HepG2 (cell line): Measurements from ENCODE around the gene FURIN. TPM values are rescaled to one million over a fixed set of nuclear protein-coding genes. Genes with fewer than 3 reads are reported as not detected.

Experiments
- ATAC-seq: fragments of 200-7000 bp; cut with Tn5 transposase; 3 replicates; pipeline ENCODE4 v1.9.1; 2020; ENCODE audit warnings: mild to moderate bottlenecking, moderate library complexity
- BruUV-seq: library from RNA; stranded (reverse); fragments of 400-500 nt; replicated peaks from 2 replicates; lab custom pipeline; 2021; lab: Mats Ljungman, UMichigan
- CTCF ChIA-PET: fragments of 300-600 bp; formaldehyde crosslinking; extraction: SDS; loops from one replicate; lab custom pipeline; 2021; ENCODE audit warnings: low total read pairs, inconsistent platforms, low intra/inter-chr PET ratio; lab: Yijun Ruan, JAX
- POLR2A ChIA-PET: fragments of 350-600 bp; sonication (Branson Sonifier 250); formaldehyde crosslinking; loops from one replicate; lab custom pipeline; 2020; ENCODE audit warnings: antibody characterized with exemption, inconsistent platforms; lab: Yijun Ruan, JAX
- DNase-seq: peaks from one replicate; pipeline ENCODE4 v3.0.0-alpha.2; 2015; ENCODE audit warnings: low spot score
- FAIRE-seq: peaks from 3 replicates; lab custom pipeline; 2011; peaks lifted over from hg19 to GRCh38; lab: Jason Lieb, UNC
- H2AFZ ChIP-seq: one replicate; pipeline ENCODE4 v1.6.1; 2011; ENCODE audit warnings: low read length, inconsistent platforms
- H3K27ac ChIP-seq: fragments of 300-600 bp; 3 replicates; pipeline ENCODE4 v1.8.0; 2011; ENCODE audit warnings: mixed run types, mild to moderate bottlenecking, mixed read lengths, low read length, inconsistent platforms; ENCODE audit not compliant: insufficient read depth; ENCODE audit errors: extremely low read length
- H3K27me3 ChIP-seq, 2 experiments: fragments of 200-600 bp in 1 of 2; 2 replicates in 1 of 2; 3 replicates in 1 of 2; pipeline versions ENCODE4 v1.6.0 to v1.8.0; 2011; ENCODE audit warnings: low read length in 2 of 2, mild to moderate bottlenecking in 2 of 2, moderate library complexity in 2 of 2, inconsistent platforms in 1 of 2; ENCODE audit not compliant: insufficient read depth in 2 of 2, control insufficient read depth in 1 of 2
- H3K36me3 ChIP-seq, 2 experiments: fragments of 200-600 bp in 1 of 2; replicated peaks in 1 of 2; 2 replicates in 1 of 2; 3 replicates in 1 of 2; pipeline versions ENCODE4 v1.5.1 to v1.8.0; 2011; ENCODE audit warnings: low read length in 2 of 2, inconsistent platforms in 1 of 2; ENCODE audit not compliant: insufficient read depth in 2 of 2, control insufficient read depth in 1 of 2
- H3K4me1 ChIP-seq: 2 replicates; pipeline ENCODE4 v1.5.1; 2012; ENCODE audit warnings: low read length, inconsistent platforms; ENCODE audit not compliant: insufficient read depth
- H3K4me2 ChIP-seq: 2 replicates; pipeline ENCODE4 v1.6.0; 2011; ENCODE audit warnings: low read depth, low read length, inconsistent platforms
- H3K4me3 ChIP-seq, 3 experiments: fragments of 200-600 bp in 1 of 3; sonication (generic), shearing (Covaris generic) in 1 of 3; replicated peaks in 1 of 3; 2 replicates each; pipeline ENCODE4 v1.5.1; 2011 to 2016; ENCODE audit warnings: low read length in 3 of 3, inconsistent platforms in 2 of 3, low read depth in 2 of 3, mild to moderate bottlenecking in 2 of 3, control low read depth in 1 of 3, mixed read lengths in 1 of 3; ENCODE audit not compliant: insufficient read depth in 1 of 3
- H3K79me2 ChIP-seq: one replicate; pipeline ENCODE4 v1.6.1; 2011; ENCODE audit warnings: low read length, inconsistent platforms; ENCODE audit not compliant: insufficient read depth
- H3K9ac ChIP-seq: 2 replicates; pipeline ENCODE4 v1.6.0; 2011; ENCODE audit warnings: mild to moderate bottlenecking, low read depth, low read length, inconsistent platforms; ENCODE audit not compliant: insufficient read depth
- H3K9me3 ChIP-seq: 2 replicates; pipeline ENCODE4 v1.5.1; 2012; ENCODE audit warnings: mild to moderate bottlenecking, low read length
- H4K20me1 ChIP-seq: 2 replicates; pipeline ENCODE4 v1.6.0; 2011; ENCODE audit warnings: inconsistent platforms, mild to moderate bottlenecking, low read length, moderate library complexity; ENCODE audit not compliant: insufficient read depth
- CBX5 ChIP-seq: sonication (generic); formaldehyde crosslinking; IDR thresholded peaks from 2 replicates; pipeline ENCODE4 v1.4.0; 2020; ENCODE audit warnings: missing genetic modification reagents, borderline replicate concordance
- GATAD2A ChIP-seq: IDR thresholded peaks from 2 replicates; pipeline ENCODE4 v1.6.1; 2016
- RNF2 ChIP-seq: fragments of 450-650 bp; conservative IDR thresholded peaks from 2 replicates; pipeline ENCODE4 v1.6.1; 2016; ENCODE audit warnings: low read depth
- RXRA ChIP-seq: sonication (generic); formaldehyde crosslinking; IDR thresholded peaks from 2 replicates; pipeline ENCODE4 v1.5.1; 2020; ENCODE audit warnings: missing genetic modification reagents
- SOX13 ChIP-seq, 3 experiments: fragments of 450-650 bp in 1 of 3; sonication (generic) in 1 of 3; formaldehyde crosslinking in 1 of 3; IDR thresholded peaks in 2 of 3; conservative IDR thresholded peaks in 1 of 3; 2 replicates each; pipeline versions ENCODE4 v1.5.0 to v1.6.1; 2016 to 2020; ENCODE audit warnings: antibody characterized with exemption in 1 of 3, mild to moderate bottlenecking in 1 of 3, missing compliant biosample characterization in 1 of 3, missing genetic modification reagents in 1 of 3, moderate library complexity in 1 of 3
- ZBTB7B ChIP-seq: sonication (generic); formaldehyde crosslinking; IDR thresholded peaks from 2 replicates; pipeline ENCODE4 v1.4.0; 2020; ENCODE audit warnings: missing genetic modification reagents
- ZNF724P ChIP-seq: sonication (generic); formaldehyde crosslinking; IDR thresholded peaks from 2 replicates; pipeline ENCODE4 v1.8.0; 2022; ENCODE audit warnings: missing genetic modification reagents, borderline replicate concordance
- WGBS: methylation state at CpG from one replicate; pipeline ENCODE4 v1.1.6; 2017; ENCODE audit warnings: low lambda C conversion rate; 5-methylcytosine and 5-hydroxymethylcytosine counted together
- in situ Hi-C: cut with HindIII; loops from 2 replicates; pipeline ENCODE4 v1.10.0; 2017; ENCODE audit warnings: low pct_unique_long_range_greater_than_20kb; ENCODE audit not compliant: extremely low pct_ligation_motif_present
- intact Hi-C: fragments of 100-400 bp; cut with micrococcal nuclease; formaldehyde crosslinking; loops from one replicate; pipeline ENCODE4 v1.10.0; 2022; ENCODE audit not compliant: unreplicated experiment
- polyA plus RNA-seq, 8 experiments: library from polyadenylated mRNA; depleted of rRNA in 3 of 8; stranded (reverse) in 7 of 8; unstranded in 1 of 8; fragments of >200 nt; fragmentation: Illumina TruSeq in 4 of 8; extraction: Trizol in 4 of 8; gene quantifications; 2 replicates each; pipeline versions ENCODE4 v1.2.1 to v1.2.3, GENCODE V29; 2011 to 2016; ENCODE audit warnings: low read depth in 4 of 8, missing spikeins in 1 of 8, mixed read lengths in 1 of 8; ENCODE audit not compliant: insufficient read depth in 1 of 8
- total RNA-seq, 5 experiments: library from RNA; depleted of rRNA; stranded (reverse); fragments of >200 nt; fragmentation: Illumina TruSeq; extraction: Trizol; gene quantifications; 2 replicates each; pipeline ENCODE4 v1.2.3, GENCODE V29; 2016; ENCODE audit warnings: low read depth in 1 of 5
- TF ChIP-seq, protein P1 (sequence below): sonication (generic); formaldehyde crosslinking; IDR thresholded peaks from 2 replicates; pipeline ENCODE4 v1.4.0; 2020; ENCODE audit warnings: missing genetic modification reagents, borderline replicate concordance
- TF ChIP-seq, protein P2 (sequence below): sonication (generic); formaldehyde crosslinking; IDR thresholded peaks from 2 replicates; pipeline ENCODE4 v1.4.0; 2020; ENCODE audit warnings: missing genetic modification reagents
- TF ChIP-seq, protein P3 (sequence below): IDR thresholded peaks from 2 replicates; pipeline ENCODE4 v1.6.1; 2016; ENCODE audit warnings: low read depth, borderline replicate concordance
- TF ChIP-seq, protein P4 (sequence below): sonication (generic); formaldehyde crosslinking; IDR thresholded peaks from 2 replicates; pipeline ENCODE4 v1.4.0; 2020; ENCODE audit warnings: missing genetic modification reagents

The FURIN gene
- total and polyA plus RNA-seq, 2 of the 13 experiments (the other 11 are each of a cell fraction or from before 2014, with no cell fraction given), result 15.2 to 17.4 TPM

DNA sequence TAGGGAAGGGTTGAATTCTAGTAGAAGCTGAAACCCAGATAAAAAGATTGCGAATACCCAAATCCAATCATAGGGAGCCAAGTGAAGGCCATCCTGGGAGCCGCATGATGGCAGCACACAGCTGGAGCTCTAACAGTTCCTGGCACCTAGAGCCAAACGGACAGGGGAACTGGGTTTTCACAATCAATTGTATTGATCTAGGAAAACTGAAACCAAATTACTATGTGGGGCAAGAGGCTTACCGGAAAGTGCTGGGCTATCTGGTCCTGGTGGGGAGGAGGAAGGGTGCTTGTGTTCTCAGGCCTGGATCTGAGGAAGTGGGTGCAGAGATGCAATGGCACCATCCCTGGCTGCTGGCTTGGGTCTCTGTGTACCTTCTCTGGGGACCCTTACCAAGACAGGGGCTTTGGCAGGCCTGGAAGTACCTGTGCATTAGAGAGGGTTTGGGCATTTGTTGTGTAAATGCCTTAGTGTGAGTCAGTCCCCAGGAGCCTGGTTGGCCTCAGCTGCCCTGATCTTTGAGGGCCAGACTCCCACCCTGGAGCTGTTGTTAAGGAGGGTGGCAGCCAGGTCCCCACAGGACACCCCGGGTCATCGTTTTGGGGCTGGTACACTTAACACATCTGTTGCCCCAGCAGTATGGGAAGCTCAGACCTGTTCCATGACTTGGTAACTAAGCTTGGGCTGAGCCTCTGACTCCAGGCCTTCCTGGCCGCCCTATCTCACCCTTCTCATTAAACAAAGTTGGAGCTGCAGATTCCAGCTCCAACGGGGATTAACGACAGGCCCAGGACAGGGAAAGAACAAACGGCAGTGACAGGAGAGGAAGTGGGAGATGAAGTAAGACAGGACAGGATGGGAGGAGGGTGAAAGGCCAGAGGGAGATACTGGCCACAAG is 8.9 kb upstream of the FURIN start (continued):
- TF ChIP-seq, protein P1, sequence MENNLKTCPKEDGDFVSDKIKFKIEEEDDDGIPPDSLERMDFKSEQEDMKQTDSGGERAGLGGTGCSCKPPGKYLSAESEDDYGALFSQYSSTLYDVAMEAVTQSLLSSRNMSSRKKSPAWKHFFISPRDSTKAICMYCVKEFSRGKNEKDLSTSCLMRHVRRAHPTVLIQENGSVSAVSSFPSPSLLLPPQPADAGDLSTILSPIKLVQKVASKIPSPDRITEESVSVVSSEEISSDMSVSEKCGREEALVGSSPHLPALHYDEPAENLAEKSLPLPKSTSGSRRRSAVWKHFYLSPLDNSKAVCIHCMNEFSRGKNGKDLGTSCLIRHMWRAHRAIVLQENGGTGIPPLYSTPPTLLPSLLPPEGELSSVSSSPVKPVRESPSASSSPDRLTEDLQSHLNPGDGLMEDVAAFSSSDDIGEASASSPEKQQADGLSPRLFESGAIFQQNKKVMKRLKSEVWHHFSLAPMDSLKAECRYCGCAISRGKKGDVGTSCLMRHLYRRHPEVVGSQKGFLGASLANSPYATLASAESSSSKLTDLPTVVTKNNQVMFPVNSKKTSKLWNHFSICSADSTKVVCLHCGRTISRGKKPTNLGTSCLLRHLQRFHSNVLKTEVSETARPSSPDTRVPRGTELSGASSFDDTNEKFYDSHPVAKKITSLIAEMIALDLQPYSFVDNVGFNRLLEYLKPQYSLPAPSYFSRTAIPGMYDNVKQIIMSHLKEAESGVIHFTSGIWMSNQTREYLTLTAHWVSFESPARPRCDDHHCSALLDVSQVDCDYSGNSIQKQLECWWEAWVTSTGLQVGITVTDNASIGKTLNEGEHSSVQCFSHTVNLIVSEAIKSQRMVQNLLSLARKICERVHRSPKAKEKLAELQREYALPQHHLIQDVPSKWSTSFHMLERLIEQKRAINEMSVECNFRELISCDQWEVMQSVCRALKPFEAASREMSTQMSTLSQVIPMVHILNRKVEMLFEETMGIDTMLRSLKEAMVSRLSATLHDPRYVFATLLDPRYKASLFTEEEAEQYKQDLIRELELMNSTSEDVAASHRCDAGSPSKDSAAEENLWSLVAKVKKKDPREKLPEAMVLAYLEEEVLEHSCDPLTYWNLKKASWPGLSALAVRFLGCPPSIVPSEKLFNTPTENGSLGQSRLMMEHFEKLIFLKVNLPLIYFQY (CRISPR knock-in tag), result peak; percentile 43; the same call in 1 of the 2 replicates
- TF ChIP-seq SOX13 (IDR thresholded peaks at IDR 0.05) (no peak), SOX13 (CRISPR knock-in tag; conservative IDR thresholded peaks at IDR 0.05 in 1 of 2, IDR thresholded peaks at IDR 0.05 in 1 of 2) (peak in 1 of 2 experiments; percentile 37; a peak in 1 of 4 replicates)

DNA sequence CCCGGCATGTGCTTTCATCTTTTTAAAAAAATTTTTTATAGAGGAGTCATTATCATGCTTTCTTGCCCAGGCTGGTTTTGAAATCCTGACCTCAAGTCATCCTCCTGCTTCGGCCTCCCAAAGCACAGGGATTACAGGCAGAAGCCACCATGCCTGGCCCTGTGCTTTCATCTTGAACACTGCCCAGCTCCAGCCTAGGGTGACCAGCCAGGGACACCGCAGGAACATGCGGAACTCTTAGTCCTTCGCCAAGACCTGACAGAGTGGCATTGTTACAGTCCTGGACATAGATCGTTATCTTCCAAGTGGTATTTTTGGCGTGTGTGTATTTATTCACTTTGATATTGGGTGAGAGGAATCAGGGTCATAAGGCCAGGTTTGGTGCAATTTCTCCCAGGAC is 7.9 kb upstream of the FURIN start:
- POLR2A ChIA-PET, result interaction anchor here (1.1 to 3.6 kb wide), 7 partner anchors 10 to 74 kb away, joined by 4 to 65 read pairs (median 6); partner anchors contain the start of genes FES, HDDC3, MAN2A2 and UNC45A
- H3K27me3 ChIP-seq, result peaks cover 0 to 13% of the 10 kb centered on the region in 2 experiments; a peak in 1 of 5 replicates
- CTCF ChIA-PET, result no interaction called here
- no peaks in the 10 kb centered on the region for H3K9me3 ChIP-seq
- in situ Hi-C loops (no loop called here), intact Hi-C loops (no loop called here)
- H3K36me3 ChIP-seq, result no peaks in the 10 kb centered on the region
- BruUV-seq, result no TSS peak
- no peak overlapping the region for H2AFZ ChIP-seq
- H3K4me2 ChIP-seq, result peak overlapping the region; percentile 69
- peak; percentile 12 for FAIRE-seq
- H3K4me1 ChIP-seq, result peaks cover 83% of the 10 kb centered on the region
- peak overlapping the region; percentile 8; the same call in 1 of the 2 replicates for H3K9ac ChIP-seq
- peak; percentile 80 for DNase-seq
- no peaks in the 10 kb centered on the region for H3K79me2 ChIP-seq
- no peak overlapping the region for H3K27ac ChIP-seq
- 2% methylated on average over 7 of the region's 7 CpGs for WGBS
- 0 out of 2 replicates have a peak, but pooled peaks cover 2% of the 10 kb centered on the region for H4K20me1 ChIP-seq
- H3K4me3 ChIP-seq, result peak overlapping the region in 1 of 3 experiments; percentile 14; a peak in 1 of 6 replicates
- peak; percentile 59 for ATAC-seq
- TF ChIP-seq CBX5 (no peak), RNF2 (no peak), RXRA (CRISPR knock-in tag) (peak; percentile 51; the same call in 1 of the 2 replicates), GATAD2A (CRISPR knock-in tag) (peak; percentile 34; the same call in 1 of the 2 replicates), ZBTB7B (CRISPR knock-in tag) (no peak), SOX13 (IDR thresholded peaks at IDR 0.05) (no peak), SOX13 (CRISPR knock-in tag; conservative IDR thresholded peaks at IDR 0.05 in 1 of 2, IDR thresholded peaks at IDR 0.05 in 1 of 2) (peak in 1 of 2 experiments; percentile 76; a peak in 2 of 4 replicates), ZNF724P (CRISPR knock-in tag) (0 out of 2 replicates have a peak, but pooled peaks have one; percentile 56)
- TF ChIP-seq, protein P2, sequence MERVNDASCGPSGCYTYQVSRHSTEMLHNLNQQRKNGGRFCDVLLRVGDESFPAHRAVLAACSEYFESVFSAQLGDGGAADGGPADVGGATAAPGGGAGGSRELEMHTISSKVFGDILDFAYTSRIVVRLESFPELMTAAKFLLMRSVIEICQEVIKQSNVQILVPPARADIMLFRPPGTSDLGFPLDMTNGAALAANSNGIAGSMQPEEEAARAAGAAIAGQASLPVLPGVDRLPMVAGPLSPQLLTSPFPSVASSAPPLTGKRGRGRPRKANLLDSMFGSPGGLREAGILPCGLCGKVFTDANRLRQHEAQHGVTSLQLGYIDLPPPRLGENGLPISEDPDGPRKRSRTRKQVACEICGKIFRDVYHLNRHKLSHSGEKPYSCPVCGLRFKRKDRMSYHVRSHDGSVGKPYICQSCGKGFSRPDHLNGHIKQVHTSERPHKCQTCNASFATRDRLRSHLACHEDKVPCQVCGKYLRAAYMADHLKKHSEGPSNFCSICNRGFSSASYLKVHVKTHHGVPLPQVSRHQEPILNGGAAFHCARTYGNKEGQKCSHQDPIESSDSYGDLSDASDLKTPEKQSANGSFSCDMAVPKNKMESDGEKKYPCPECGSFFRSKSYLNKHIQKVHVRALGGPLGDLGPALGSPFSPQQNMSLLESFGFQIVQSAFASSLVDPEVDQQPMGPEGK (CRISPR knock-in tag), result 0 out of 2 replicates have a peak, but pooled peaks have one; percentile 15
- TF ChIP-seq, protein P3, sequence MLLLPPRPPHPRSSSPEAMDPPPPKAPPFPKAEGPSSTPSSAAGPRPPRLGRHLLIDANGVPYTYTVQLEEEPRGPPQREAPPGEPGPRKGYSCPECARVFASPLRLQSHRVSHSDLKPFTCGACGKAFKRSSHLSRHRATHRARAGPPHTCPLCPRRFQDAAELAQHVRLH (CRISPR knock-in tag), result peak; percentile 16; the same call in 1 of the 2 replicates
- TF ChIP-seq, protein P4, sequence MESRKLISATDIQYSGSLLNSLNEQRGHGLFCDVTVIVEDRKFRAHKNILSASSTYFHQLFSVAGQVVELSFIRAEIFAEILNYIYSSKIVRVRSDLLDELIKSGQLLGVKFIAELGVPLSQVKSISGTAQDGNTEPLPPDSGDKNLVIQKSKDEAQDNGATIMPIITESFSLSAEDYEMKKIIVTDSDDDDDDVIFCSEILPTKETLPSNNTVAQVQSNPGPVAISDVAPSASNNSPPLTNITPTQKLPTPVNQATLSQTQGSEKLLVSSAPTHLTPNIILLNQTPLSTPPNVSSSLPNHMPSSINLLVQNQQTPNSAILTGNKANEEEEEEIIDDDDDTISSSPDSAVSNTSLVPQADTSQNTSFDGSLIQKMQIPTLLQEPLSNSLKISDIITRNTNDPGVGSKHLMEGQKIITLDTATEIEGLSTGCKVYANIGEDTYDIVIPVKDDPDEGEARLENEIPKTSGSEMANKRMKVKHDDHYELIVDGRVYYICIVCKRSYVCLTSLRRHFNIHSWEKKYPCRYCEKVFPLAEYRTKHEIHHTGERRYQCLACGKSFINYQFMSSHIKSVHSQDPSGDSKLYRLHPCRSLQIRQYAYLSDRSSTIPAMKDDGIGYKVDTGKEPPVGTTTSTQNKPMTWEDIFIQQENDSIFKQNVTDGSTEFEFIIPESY (CRISPR knock-in tag), result no peak
